H1 (cell line): ENCODE results near the gene EPS8L1. TPM values are rescaled to one million over a fixed set of nuclear protein-coding genes. Genes with fewer than 3 reads are reported as not detected.

Source experiments
- CTCF ChIA-PET: fragments of 300-600 bp; sonication (Branson Sonifier 250); formaldehyde crosslinking; loops from one replicate; lab custom pipeline; 2021; ENCODE audit not compliant: partially characterized antibody; lab: Charles Lee
- POLR2A ChIA-PET: fragments of 300-600 bp; sonication (Branson Sonifier 250); formaldehyde crosslinking; loops from one replicate; lab custom pipeline; 2021; ENCODE audit warnings: inconsistent platforms; ENCODE audit not compliant: partially characterized antibody; lab: Charles Lee
- DNase-seq, 2 experiments: peaks; one replicate each; pipeline versions ENCODE4 v3.0.0 to v3.0.0-alpha.2; 2010 to 2022; ENCODE audit warnings: low spot score in 2 of 2, low read depth in 1 of 2, mixed read lengths in 1 of 2
- FAIRE-seq: peaks from 2 replicates; lab custom pipeline; 2011; peaks lifted over from hg19 to GRCh38; lab: Jason Lieb, UNC
- H2AFZ ChIP-seq: 2 replicates; pipeline ENCODE4 v1.8.1; 2012; ENCODE audit warnings: low read length, inconsistent platforms
- H2AK5ac ChIP-seq: 2 replicates; pipeline ENCODE4 v1.6.1; 2013; ENCODE audit warnings: low read depth, low read length
- H2BK120ac ChIP-seq: replicated peaks from 2 replicates; pipeline ENCODE3; 2013; ENCODE audit warnings: low read depth, low read length, inconsistent platforms
- H2BK12ac ChIP-seq: 2 replicates; pipeline ENCODE4 v1.6.1; 2013; ENCODE audit warnings: low read depth, low read length
- H2BK15ac ChIP-seq: 2 replicates; pipeline ENCODE4 v1.6.1; 2013; ENCODE audit warnings: low read length
- H2BK20ac ChIP-seq: 2 replicates; pipeline ENCODE4 v1.6.1; 2013; ENCODE audit warnings: low read length
- H2BK5ac ChIP-seq: 2 replicates; pipeline ENCODE4 v1.6.1; 2013; ENCODE audit warnings: low read depth, low read length
- H3K14ac ChIP-seq: 2 replicates; pipeline ENCODE4 v1.6.1; 2013; ENCODE audit warnings: inconsistent platforms; ENCODE audit not compliant: insufficient read length
- H3K18ac ChIP-seq: 2 replicates; pipeline ENCODE4 v1.6.1; 2013; ENCODE audit warnings: low read length; ENCODE audit errors: extremely low read depth
- H3K23ac ChIP-seq: 2 replicates; pipeline ENCODE4 v1.6.1; 2013; ENCODE audit warnings: inconsistent platforms; ENCODE audit not compliant: insufficient read length
- H3K23me2 ChIP-seq: 2 replicates; pipeline ENCODE4 v1.6.1; 2013; ENCODE audit warnings: low read depth, low read length
- H3K27ac ChIP-seq: 2 replicates; pipeline ENCODE4 v1.6.1; 2011; ENCODE audit warnings: low read depth, low read length, inconsistent platforms
- H3K27me3 ChIP-seq, 4 experiments: replicated peaks in 1 of 4; 1 replicate in 1 of 4; 2 replicates in 3 of 4; pipeline versions ENCODE4 v1.6.1 to v1.8.1; 2011 to 2013; ENCODE audit warnings: low read length in 3 of 4, mild to moderate bottlenecking in 3 of 4, inconsistent platforms in 2 of 4, mixed read lengths in 2 of 4, moderate library complexity in 1 of 4; ENCODE audit not compliant: control insufficient read depth in 3 of 4, insufficient read depth in 3 of 4; ENCODE audit errors: extremely low read depth in 1 of 4
- H3K36me3 ChIP-seq, 4 experiments: 2 replicates each; pipeline versions ENCODE4 v1.6.1 to v1.8.1; 2011 to 2013; ENCODE audit warnings: mild to moderate bottlenecking in 4 of 4, low read length in 3 of 4, moderate library complexity in 2 of 4, control low read depth in 1 of 4, inconsistent platforms in 1 of 4; ENCODE audit not compliant: insufficient read depth in 4 of 4, control insufficient read depth in 2 of 4
- H3K4ac ChIP-seq: replicated peaks from 2 replicates; pipeline ENCODE3; 2013; ENCODE audit warnings: low read length, low read depth, mixed read lengths, inconsistent platforms; ENCODE audit not compliant: insufficient read length
- H3K4me1 ChIP-seq, 4 experiments: replicated peaks in 1 of 4; 1 replicate in 1 of 4; 2 replicates in 3 of 4; pipeline versions ENCODE4 v1.6.1 to v1.8.1; 2011 to 2013; ENCODE audit warnings: low read length in 3 of 4, inconsistent platforms in 2 of 4, mixed read lengths in 1 of 4; ENCODE audit not compliant: insufficient read depth in 4 of 4, control insufficient read depth in 3 of 4
- H3K4me2 ChIP-seq, 2 experiments: 2 replicates each; pipeline versions ENCODE4 v1.6.1 to v1.8.1; 2011 to 2013; ENCODE audit warnings: low read depth in 2 of 2, low read length in 2 of 2, control low read depth in 1 of 2, inconsistent platforms in 1 of 2, mild to moderate bottlenecking in 1 of 2; ENCODE audit not compliant: insufficient read depth in 1 of 2
- H3K4me3 ChIP-seq, 4 experiments: fragments of 200-600, 300-600 bp in 1 of 4; sonication (generic), shearing (Covaris generic), sonication (Bioruptor Twin) in 1 of 4; 2 replicates each; pipeline versions ENCODE4 v1.5.1 to v1.8.1; 2011 to 2016; ENCODE audit warnings: low read length in 4 of 4, low read depth in 3 of 4, control low read depth in 2 of 4, inconsistent platforms in 2 of 4, mild to moderate bottlenecking in 2 of 4, mixed read lengths in 1 of 4, moderate library complexity in 1 of 4; ENCODE audit not compliant: insufficient read depth in 2 of 4; ENCODE audit errors: extremely low read depth in 1 of 4
- H3K56ac ChIP-seq: replicated peaks from 2 replicates; pipeline ENCODE3; 2013; ENCODE audit warnings: low read depth, mild to moderate bottlenecking, mixed read lengths, low read length, inconsistent platforms; ENCODE audit not compliant: insufficient read length
- H3K79me1 ChIP-seq: 2 replicates; pipeline ENCODE4 v1.6.1; 2013; ENCODE audit warnings: low read depth, low read length, control low read depth
- H3K79me2 ChIP-seq, 2 experiments: 2 replicates each; pipeline versions ENCODE4 v1.6.1 to v1.8.1; 2012 to 2013; ENCODE audit warnings: low read length in 2 of 2, mild to moderate bottlenecking in 2 of 2, inconsistent platforms in 1 of 2; ENCODE audit not compliant: insufficient read depth in 2 of 2, control insufficient read depth in 1 of 2
- H3K9ac ChIP-seq, 4 experiments: replicated peaks in 1 of 4; 1 replicate in 1 of 4; 2 replicates in 3 of 4; pipeline versions ENCODE4 v1.6.1 to v1.8.1; 2011 to 2013; ENCODE audit warnings: low read depth in 3 of 4, low read length in 3 of 4, control low read depth in 2 of 4, mild to moderate bottlenecking in 2 of 4, moderate library complexity in 2 of 4, inconsistent platforms in 1 of 4; ENCODE audit errors: extremely low read depth in 1 of 4
- H3K9me3 ChIP-seq, 2 experiments: 2 replicates each; pipeline versions ENCODE4 v1.6.1 to v1.8.1; 2012 to 2013; ENCODE audit warnings: mild to moderate bottlenecking in 2 of 2, moderate library complexity in 2 of 2, control low read depth in 1 of 2, inconsistent platforms in 1 of 2, low read depth in 1 of 2, low read length in 1 of 2, mixed read lengths in 1 of 2; ENCODE audit not compliant: insufficient read depth in 2 of 2
- H4K20me1 ChIP-seq, 2 experiments: replicated peaks in 1 of 2; 2 replicates each; pipeline versions ENCODE3 to v1.8.1; 2011 to 2013; ENCODE audit warnings: inconsistent platforms in 2 of 2, low read length in 2 of 2, mild to moderate bottlenecking in 1 of 2; ENCODE audit not compliant: insufficient read depth in 2 of 2, control insufficient read depth in 1 of 2
- H4K5ac ChIP-seq: 2 replicates; pipeline ENCODE4 v1.6.1; 2013; ENCODE audit warnings: low read length, low read depth, mixed read lengths, inconsistent platforms; ENCODE audit not compliant: insufficient read length
- H4K8ac ChIP-seq: 2 replicates; pipeline ENCODE4 v1.8.0; 2013; ENCODE audit warnings: mild to moderate bottlenecking, moderate library complexity, low read length, inconsistent platforms; ENCODE audit not compliant: insufficient read depth; ENCODE audit errors: extremely low read depth
- H4K91ac ChIP-seq: replicated peaks from 2 replicates; pipeline ENCODE3; 2013; ENCODE audit warnings: low read length, mixed read lengths, inconsistent platforms; ENCODE audit not compliant: insufficient read length
- BACH1 ChIP-seq: IDR thresholded peaks from 2 replicates; pipeline ENCODE4 v1.6.1; 2012; ENCODE audit warnings: low read length, improper control_type of control experiment
- FOSL1 ChIP-seq: IDR thresholded peaks from 2 replicates; pipeline ENCODE4 v1.6.1; 2011; ENCODE audit warnings: mild to moderate bottlenecking, low read depth, low read length, moderate library complexity; ENCODE audit not compliant: insufficient read depth
- GTF2F1 ChIP-seq: IDR thresholded peaks from 2 replicates; pipeline ENCODE4 v1.6.1; 2012; ENCODE audit warnings: low read depth, low read length, improper control_type of control experiment, borderline replicate concordance
- MAX ChIP-seq: IDR thresholded peaks from 2 replicates; pipeline ENCODE4 v1.6.1; 2012; ENCODE audit warnings: inconsistent platforms
- WGBS, 2 experiments: shearing (Covaris generic) in 1 of 2; methylation state at CpG; one replicate each; pipeline versions ENCODE4 v1.1.6 to v1.1.7; 2013 to 2015; ENCODE audit warnings: low lambda C conversion rate in 2 of 2, mixed read lengths in 2 of 2, inconsistent platforms in 1 of 2, low coverage in 1 of 2, missing lambda C conversion rate in 1 of 2; ENCODE audit not compliant: insufficient replicate concordance in 2 of 2, insufficient coverage in 1 of 2, insufficient read length in 1 of 2; ENCODE audit errors: extremely low coverage in 1 of 2, missing lambda C conversion rate in 1 of 2; 5-methylcytosine and 5-hydroxymethylcytosine counted together
- polyA plus RNA-seq, 7 experiments: library from polyadenylated mRNA; depleted of rRNA in 3 of 7; stranded (reverse) in 5 of 7; unstranded in 2 of 7; fragments of >200 nt in 5 of 7; fragments of 200-250 nt in 2 of 7; gene quantifications; 1 replicate in 5 of 7; 2 replicates in 1 of 7; 4 replicates in 1 of 7; pipeline versions ENCODE4 v1.2.1 to v1.2.3, GENCODE V29; 2011 to 2013; ENCODE audit warnings: missing spikeins in 2 of 7, mixed read lengths in 2 of 7
- total RNA-seq: library from RNA; stranded (reverse); fragmentation: NEBNext Ultra II Directional; extraction: Animal tissue kit (Norgen Biotek cat#: 25700); gene quantifications from 2 replicates; pipeline ENCODE4 v1.2.1, GENCODE V29; 2021
- TF ChIP-seq, protein P1 (sequence below): IDR thresholded peaks from 2 replicates; pipeline ENCODE4 v1.6.1; 2011; ENCODE audit warnings: low read depth, mild to moderate bottlenecking, low read length; ENCODE audit not compliant: insufficient read depth

The EPS8L1 gene
- total and polyA plus RNA-seq, 2 of the 8 experiments (the other 6 are each of a cell fraction or from before 2014, with no cell fraction given) = 19.8 to 30.2 TPM

GRCh38 chr19:55131421-55131820 is 55.8 kb downstream of the EPS8L1 start:
- Histone ChIP-seq H2BK120ac (no peak overlapping the region), H3K27me3 (no peaks in the 10 kb centered on the region), H3K4ac (no peak overlapping the region), H2AFZ (no peak overlapping the region), H3K56ac (no peak overlapping the region), H4K91ac (no peak overlapping the region), H3K4me2 (no peak overlapping the region), H3K79me1 (no peaks in the 10 kb centered on the region), H3K79me2 (no peaks in the 10 kb centered on the region), H4K8ac (no peak overlapping the region), H3K9me3 (no peaks in the 10 kb centered on the region), H3K23me2 (no peaks in the 10 kb centered on the region; the same call in 1 of the 2 replicates), H2BK12ac (no peak overlapping the region), H3K4me3 (no peak overlapping the region), H3K23ac (no peak overlapping the region), H4K20me1 (no peaks in the 10 kb centered on the region), H3K9ac (no peak overlapping the region), H3K14ac (no peak overlapping the region), H3K27ac (no peak overlapping the region), H3K4me1 (peaks cover 0 to 2% (median 0%) of the 10 kb centered on the region in 4 experiments; a peak in 1 of 7 replicates), H2BK5ac (no peak overlapping the region), H2BK15ac (no peak overlapping the region), H4K5ac (no peak overlapping the region), H3K18ac (no peak overlapping the region), H2AK5ac (no peak overlapping the region), H3K36me3 (peaks cover 0 to 16% (median 2%) of the 10 kb centered on the region in 4 experiments; a peak in 3 of 8 replicates), H2BK20ac (no peak overlapping the region)
- DNase-seq (no peak), FAIRE-seq (no peak)
- WGBS, 2 experiments = 94% methylated on average over 16 of the region's 16 CpGs; no CpG with 5 or more reads in 1 of the 2 experiments
- ChIA-PET POLR2A (interaction anchor here (0.8 to 2.1 kb wide), 3 partner anchors 10 to 44 kb away, joined by 4 to 7 read pairs (median 5); partner anchors contain the start of gene PPP1R12C), CTCF (interaction anchor here (1.2 to 1.5 kb wide), 2 partner anchors 29 to 287 kb away, joined by 3 to 4 read pairs; no protein-coding TSS in a partner anchor)
- no peak for TF ChIP-seq FOSL1
- no peak for TF ChIP-seq BACH1
- TF ChIP-seq, protein P1, sequence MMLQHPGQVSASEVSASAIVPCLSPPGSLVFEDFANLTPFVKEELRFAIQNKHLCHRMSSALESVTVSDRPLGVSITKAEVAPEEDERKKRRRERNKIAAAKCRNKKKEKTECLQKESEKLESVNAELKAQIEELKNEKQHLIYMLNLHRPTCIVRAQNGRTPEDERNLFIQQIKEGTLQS = no peak
- TF ChIP-seq GTF2F1 = no peak
- no peak for TF ChIP-seq MAX
